Nephron (organoid): Measurements from ENCODE around the gene MAP6D1.

ENCODE experiments used
- H3K27ac Mint-ChIP-seq, 3 experiments: 2 replicates each; pipeline ENCODE4 v1.8.0; 2020; ENCODE audit warnings: mixed read lengths in 3 of 3, mild to moderate bottlenecking in 2 of 3, moderate library complexity in 1 of 3
- H3K27me3 Mint-ChIP-seq: 2 replicates; pipeline ENCODE4 v1.8.0; 2021; ENCODE audit warnings: low read depth, mild to moderate bottlenecking, moderate library complexity, mixed read lengths
- H3K36me3 Mint-ChIP-seq: 2 replicates; pipeline ENCODE4 v1.8.0; 2020; ENCODE audit warnings: low read depth, mixed read lengths
- H3K4me1 Mint-ChIP-seq: 2 replicates; pipeline ENCODE4 v1.8.0; 2020; ENCODE audit warnings: mixed read lengths
- H3K4me3 Mint-ChIP-seq, 3 experiments: 2 replicates each; pipeline ENCODE4 v1.8.0; 2020; ENCODE audit warnings: mild to moderate bottlenecking in 3 of 3, mixed read lengths in 3 of 3, moderate library complexity in 2 of 3
- H3K9me3 Mint-ChIP-seq: 2 replicates; pipeline ENCODE4 v1.8.0; 2020; ENCODE audit warnings: mixed read lengths
- TF ChIP-seq, protein P1 (sequence below), 3 experiments: fragments of 200-600 bp; sonication (generic); IDR thresholded peaks; one replicate each; pipeline ENCODE4 v1.5.0; 2021; ENCODE audit warnings: antibody characterized with exemption in 3 of 3; ENCODE audit not compliant: unreplicated experiment in 3 of 3

The MAP6D1 gene

DNA sequence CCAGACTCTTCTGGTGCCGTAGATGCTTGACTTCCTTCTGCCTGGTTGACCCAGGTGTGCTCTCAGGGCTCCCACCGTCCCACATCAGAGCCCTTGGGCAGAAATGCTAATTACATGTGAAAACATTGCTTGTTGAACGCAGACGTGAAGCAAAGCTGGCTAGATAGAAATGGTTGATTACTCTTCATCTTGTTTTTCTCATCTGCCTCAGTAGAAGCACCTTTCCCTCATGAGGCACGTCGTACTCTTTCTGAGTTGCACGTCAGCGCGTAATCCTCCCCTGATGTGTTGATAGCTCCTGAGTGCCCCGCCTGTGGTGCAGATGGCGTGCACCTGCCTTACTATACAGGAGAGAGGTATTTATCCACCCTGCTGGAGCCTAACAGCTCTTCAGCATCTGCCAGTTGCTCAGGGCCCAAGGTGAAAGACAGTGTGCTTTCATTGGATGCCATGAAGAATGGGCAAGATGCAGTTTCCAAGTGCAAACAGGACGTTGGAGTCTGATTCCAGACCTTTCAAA is 18.1 kb downstream of the MAP6D1 start:
- H3K36me3 Mint-ChIP-seq = peaks cover 72% of the 10 kb centered on the region
- H3K27ac Mint-ChIP-seq = no peak overlapping the region
- no peak overlapping the region for H3K4me3 Mint-ChIP-seq
- TF ChIP-seq, protein P1, sequence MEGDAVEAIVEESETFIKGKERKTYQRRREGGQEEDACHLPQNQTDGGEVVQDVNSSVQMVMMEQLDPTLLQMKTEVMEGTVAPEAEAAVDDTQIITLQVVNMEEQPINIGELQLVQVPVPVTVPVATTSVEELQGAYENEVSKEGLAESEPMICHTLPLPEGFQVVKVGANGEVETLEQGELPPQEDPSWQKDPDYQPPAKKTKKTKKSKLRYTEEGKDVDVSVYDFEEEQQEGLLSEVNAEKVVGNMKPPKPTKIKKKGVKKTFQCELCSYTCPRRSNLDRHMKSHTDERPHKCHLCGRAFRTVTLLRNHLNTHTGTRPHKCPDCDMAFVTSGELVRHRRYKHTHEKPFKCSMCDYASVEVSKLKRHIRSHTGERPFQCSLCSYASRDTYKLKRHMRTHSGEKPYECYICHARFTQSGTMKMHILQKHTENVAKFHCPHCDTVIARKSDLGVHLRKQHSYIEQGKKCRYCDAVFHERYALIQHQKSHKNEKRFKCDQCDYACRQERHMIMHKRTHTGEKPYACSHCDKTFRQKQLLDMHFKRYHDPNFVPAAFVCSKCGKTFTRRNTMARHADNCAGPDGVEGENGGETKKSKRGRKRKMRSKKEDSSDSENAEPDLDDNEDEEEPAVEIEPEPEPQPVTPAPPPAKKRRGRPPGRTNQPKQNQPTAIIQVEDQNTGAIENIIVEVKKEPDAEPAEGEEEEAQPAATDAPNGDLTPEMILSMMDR (IDR thresholded peaks at IDR 0.05; ENCODE audit: unreplicated experiment in 3 of 3) = no peak
- H3K27me3 Mint-ChIP-seq = no peaks in the 10 kb centered on the region
- H3K9me3 Mint-ChIP-seq = no peaks in the 10 kb centered on the region
- H3K4me1 Mint-ChIP-seq = peaks cover 28% of the 10 kb centered on the region

DNA sequence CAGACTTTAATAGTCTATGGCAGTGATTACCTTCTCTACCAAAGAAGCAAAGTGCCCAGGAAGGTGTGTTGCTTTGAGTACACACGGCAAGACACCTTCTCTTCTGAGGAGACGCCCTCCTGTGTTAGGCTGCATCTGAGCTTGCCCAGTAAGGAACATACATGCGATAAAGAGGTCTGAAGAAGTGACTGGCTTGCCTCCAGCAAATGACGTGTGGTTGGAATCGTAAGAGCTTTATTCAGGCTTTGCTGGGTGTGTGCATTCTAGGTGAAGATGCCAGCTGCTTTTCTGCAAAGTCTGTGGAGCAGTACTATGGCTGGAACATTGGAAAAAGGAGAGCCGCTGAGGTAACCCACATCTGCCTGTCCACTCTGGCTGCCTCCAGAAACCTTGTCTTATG is 22.4 kb downstream of the MAP6D1 start:
- TF ChIP-seq, protein P1 (IDR thresholded peaks at IDR 0.05; ENCODE audit: unreplicated experiment in 3 of 3) = no peak
- H3K36me3 Mint-ChIP-seq = peaks cover 83% of the 10 kb centered on the region
- H3K4me1 Mint-ChIP-seq = peaks cover 40% of the 10 kb centered on the region
- H3K4me3 Mint-ChIP-seq = no peak overlapping the region
- H3K27ac Mint-ChIP-seq = no peak overlapping the region
- no peaks in the 10 kb centered on the region for H3K27me3 Mint-ChIP-seq
- no peaks in the 10 kb centered on the region for H3K9me3 Mint-ChIP-seq

- H3K4me1 Mint-ChIP-seq = peaks cover 33% of the 10 kb centered on the region
- no peak overlapping the region for H3K27ac Mint-ChIP-seq
- TF ChIP-seq, protein P1 (IDR thresholded peaks at IDR 0.05; ENCODE audit: unreplicated experiment in 3 of 3) = no peak
- H3K27me3 Mint-ChIP-seq = no peaks in the 10 kb centered on the region
- H3K9me3 Mint-ChIP-seq = no peaks in the 10 kb centered on the region
- peaks cover 78% of the 10 kb centered on the region for H3K36me3 Mint-ChIP-seq
- no peak overlapping the region for H3K4me3 Mint-ChIP-seq
Observed at GRCh38 chr3:183801601-183802000, 23.8 kb downstream of the MAP6D1 start.

DNA sequence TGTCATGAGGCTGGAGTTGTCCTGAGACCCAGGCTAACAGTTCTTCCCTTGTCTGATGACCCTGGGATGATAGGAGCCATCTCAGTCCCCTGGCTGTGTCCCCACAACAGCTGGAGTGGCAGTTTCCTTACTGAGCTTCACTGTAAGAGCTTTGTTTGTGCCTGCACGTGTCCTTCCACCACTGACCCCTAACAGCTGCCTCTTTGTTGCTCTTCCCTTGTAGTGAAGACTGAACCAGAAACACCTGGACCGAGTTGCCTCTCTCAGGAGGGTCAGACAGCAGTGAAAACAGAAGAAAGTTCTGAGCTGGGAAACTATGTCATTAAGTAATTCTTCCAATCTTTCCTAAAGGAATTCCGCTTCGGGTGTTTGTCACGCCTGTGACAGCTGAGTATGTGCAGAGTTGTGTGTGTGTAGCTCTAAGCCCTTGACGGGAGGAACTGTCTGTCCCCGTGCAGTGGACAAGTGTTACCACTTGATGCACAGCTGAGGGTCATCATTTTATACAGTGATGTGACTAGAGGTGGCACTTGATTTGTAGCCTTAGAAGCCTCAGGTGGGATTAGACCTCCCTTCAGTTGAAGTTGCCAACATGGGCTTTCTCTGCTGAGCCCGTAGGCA is 25.0 kb downstream of the MAP6D1 start:
- no peak overlapping the region for H3K4me3 Mint-ChIP-seq
- no peaks in the 10 kb centered on the region for H3K27me3 Mint-ChIP-seq
- peak overlapping the region; percentile 3 to 31 (median 5) for H3K27ac Mint-ChIP-seq
- H3K9me3 Mint-ChIP-seq = no peaks in the 10 kb centered on the region
- peaks cover 37% of the 10 kb centered on the region for H3K4me1 Mint-ChIP-seq
- H3K36me3 Mint-ChIP-seq = peaks cover 78% of the 10 kb centered on the region
- TF ChIP-seq, protein P1 (IDR thresholded peaks at IDR 0.05; ENCODE audit: unreplicated experiment in 3 of 3) = no peak

GRCh38 chr3:183799461-183799860 is 25.9 kb downstream of the MAP6D1 start:
- Mint-ChIP-seq H3K27me3 (no peaks in the 10 kb centered on the region), H3K4me1 (peaks cover 39% of the 10 kb centered on the region)
- TF ChIP-seq, protein P1 (IDR thresholded peaks at IDR 0.05; ENCODE audit: unreplicated experiment in 3 of 3) = no peak

DNA sequence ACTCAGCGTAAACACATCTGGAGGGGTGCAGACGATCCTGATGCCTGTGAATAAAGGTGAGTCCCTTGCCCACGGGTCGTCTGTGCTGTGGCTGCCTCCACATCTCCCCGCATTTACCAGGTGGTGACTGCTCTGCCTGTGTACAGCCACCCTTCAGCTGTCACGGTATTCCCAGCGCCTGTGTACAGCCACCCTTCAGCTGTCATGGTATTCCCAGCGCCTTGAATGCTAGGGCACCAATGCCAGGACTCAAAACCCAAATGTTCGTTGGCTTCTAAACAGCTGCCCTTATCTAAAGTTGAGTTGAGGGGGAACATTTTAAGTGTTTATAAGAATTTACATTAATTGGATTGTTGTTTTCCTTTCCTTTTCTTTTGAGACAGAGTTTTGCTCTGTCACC is 27.4 kb downstream of the MAP6D1 start:
- Mint-ChIP-seq H3K36me3 (peaks cover 77% of the 10 kb centered on the region), H3K4me1 (peaks cover 44% of the 10 kb centered on the region), H3K27ac (peak overlapping the region in 2 of 3 experiments; percentile 41 to 69), H3K4me3 (no peak overlapping the region), H3K27me3 (no peaks in the 10 kb centered on the region), H3K9me3 (no peaks in the 10 kb centered on the region)
- TF ChIP-seq, protein P1 (IDR thresholded peaks at IDR 0.05; ENCODE audit: unreplicated experiment in 3 of 3) = no peak

More at GRCh38 chr3:183799461-183799860, 25.9 kb downstream of the MAP6D1 start:
- Mint-ChIP-seq H3K36me3 (peaks cover 77% of the 10 kb centered on the region), H3K4me3 (no peak overlapping the region), H3K9me3 (no peaks in the 10 kb centered on the region), H3K27ac (peak overlapping the region; percentile 18 to 83 (median 34))
